Measurements from ENCODE around the gene FBXL15.

Gene FBXL15

DNA sequence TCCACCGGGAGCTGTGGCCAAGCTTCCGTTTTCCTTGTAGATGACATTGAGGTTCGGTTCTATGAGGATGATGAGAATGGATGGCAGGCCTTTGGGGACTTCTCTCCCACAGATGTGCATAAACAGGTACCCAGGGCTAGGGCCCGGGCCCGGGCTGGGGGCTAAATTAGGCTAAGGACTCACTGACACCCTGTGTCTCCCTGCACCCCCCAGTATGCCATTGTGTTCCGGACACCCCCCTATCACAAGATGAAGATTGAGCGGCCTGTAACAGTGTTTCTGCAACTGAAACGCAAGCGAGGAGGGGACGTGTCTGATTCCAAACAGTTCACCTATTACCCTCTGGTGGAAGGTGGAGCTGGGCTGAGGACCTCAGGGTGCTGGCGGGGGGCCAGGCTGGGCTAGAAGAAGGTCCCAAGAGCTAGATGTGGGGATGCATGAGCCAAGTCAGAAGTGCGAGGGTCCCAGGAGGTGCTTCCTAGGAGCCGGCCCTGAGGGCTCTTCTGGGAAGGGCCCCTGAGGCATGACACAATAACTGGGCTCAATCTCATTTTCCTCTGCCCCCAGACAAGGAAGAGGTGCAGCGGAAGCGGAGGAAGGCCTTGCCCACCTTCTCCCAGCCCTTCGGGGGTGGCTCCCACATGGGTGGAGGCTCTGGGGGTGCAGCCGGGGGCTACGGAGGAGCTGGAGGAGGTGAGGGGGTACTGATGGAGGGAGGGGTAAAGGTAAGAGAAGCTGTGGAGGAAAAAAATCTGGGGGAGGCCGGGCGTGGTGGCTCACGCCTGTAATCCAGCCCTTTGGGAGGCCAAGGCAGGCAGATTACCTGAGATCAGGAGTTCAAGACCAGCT lies 22.2 kb upstream of the FBXL15 start:
- DNase-seq (ENCODE audit: low read depth), result no peak

DNA sequence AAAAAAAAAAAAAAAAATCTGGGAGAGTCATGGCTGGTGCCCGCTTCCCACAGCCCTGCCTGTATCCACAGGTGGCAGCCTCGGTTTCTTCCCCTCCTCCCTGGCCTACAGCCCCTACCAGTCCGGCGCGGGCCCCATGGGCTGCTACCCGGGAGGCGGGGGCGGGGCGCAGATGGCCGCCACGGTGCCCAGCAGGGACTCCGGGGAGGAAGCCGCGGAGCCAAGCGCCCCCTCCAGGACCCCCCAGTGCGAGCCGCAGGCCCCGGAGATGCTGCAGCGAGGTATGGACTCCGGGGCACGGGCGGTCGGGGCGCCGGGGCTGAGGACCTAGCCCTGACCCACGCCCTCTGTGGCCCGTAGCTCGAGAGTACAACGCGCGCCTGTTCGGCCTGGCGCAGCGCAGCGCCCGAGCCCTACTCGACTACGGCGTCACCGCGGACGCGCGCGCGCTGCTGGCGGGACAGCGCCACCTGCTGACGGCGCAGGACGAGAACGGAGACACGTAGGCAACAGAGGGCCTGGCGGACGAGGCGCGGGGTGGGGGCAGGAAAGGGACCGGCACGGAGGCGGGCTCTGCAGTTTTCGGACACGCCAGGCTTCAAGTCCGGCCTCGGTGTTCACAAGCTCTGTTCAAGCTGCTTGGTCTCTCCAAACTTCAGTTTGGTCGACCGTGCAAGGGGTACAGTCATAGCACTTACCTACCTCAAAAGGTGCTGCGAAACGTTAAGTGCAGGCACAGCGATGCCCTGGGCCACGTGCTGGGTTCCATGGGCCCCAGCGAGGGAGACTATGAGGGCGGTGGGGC lies 21.2 kb upstream of the FBXL15 start:
- peak; percentile 68 for DNase-seq (ENCODE audit: low read depth)

DNA sequence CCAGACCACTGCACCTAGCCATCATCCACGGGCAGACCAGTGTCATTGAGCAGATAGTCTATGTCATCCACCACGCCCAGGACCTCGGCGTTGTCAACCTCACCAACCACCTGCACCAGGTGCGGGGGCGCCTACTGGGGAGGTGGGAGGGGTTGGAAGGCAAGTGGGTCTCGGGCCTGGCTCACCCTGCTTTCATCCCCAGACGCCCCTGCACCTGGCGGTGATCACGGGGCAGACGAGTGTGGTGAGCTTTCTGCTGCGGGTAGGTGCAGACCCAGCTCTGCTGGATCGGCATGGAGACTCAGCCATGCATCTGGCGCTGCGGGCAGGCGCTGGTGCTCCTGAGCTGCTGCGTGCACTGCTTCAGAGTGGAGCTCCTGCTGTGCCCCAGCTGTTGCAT lies 20.6 kb upstream of the FBXL15 start:
- no peak for DNase-seq (ENCODE audit: low read depth)

DNA sequence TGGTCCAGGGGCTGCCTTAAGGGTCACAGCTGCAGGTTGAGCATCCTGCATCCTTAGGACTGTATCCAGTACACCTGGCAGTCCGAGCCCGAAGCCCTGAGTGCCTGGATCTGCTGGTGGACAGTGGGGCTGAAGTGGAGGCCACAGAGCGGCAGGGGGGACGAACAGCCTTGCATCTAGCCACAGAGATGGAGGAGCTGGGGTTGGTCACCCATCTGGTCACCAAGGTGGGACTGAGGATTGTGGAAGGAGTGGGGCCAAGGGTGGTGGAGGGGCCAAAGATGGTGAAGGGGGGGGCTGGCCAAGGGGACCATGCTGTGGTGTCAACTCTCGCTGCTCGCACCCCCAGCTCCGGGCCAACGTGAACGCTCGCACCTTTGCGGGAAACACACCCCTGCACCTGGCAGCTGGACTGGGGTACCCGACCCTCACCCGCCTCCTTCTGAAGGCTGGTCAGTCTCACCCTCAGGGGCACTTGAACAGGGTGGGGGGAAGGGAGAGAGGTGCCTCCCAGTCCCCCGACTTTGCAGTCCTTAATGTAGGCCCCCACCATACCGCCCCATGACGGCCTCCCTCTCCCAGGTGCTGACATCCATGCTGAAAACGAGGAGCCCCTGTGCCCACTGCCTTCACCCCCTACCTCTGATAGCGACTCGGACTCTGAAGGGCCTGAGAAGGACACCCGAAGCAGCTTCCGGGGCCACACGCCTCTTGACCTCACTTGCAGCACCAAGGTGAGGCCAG lies 19.9 kb upstream of the FBXL15 start:
- DNase-seq (ENCODE audit: low read depth), result no peak

DNA sequence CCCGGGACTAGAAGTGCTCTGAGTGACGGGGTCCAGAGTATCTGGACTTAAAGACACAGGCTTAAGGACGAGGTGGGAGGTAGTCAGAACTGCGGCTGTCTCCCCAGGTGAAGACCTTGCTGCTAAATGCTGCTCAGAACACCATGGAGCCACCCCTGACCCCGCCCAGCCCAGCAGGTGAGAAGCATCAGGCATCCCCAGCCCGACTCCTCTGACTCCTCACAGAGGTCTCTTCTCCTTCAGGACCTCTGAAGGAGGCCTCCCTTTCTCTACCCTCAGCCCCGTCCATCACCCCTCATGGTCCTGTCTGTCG lies 19.3 kb upstream of the FBXL15 start:
- no peak for DNase-seq (ENCODE audit: low read depth)

DNA sequence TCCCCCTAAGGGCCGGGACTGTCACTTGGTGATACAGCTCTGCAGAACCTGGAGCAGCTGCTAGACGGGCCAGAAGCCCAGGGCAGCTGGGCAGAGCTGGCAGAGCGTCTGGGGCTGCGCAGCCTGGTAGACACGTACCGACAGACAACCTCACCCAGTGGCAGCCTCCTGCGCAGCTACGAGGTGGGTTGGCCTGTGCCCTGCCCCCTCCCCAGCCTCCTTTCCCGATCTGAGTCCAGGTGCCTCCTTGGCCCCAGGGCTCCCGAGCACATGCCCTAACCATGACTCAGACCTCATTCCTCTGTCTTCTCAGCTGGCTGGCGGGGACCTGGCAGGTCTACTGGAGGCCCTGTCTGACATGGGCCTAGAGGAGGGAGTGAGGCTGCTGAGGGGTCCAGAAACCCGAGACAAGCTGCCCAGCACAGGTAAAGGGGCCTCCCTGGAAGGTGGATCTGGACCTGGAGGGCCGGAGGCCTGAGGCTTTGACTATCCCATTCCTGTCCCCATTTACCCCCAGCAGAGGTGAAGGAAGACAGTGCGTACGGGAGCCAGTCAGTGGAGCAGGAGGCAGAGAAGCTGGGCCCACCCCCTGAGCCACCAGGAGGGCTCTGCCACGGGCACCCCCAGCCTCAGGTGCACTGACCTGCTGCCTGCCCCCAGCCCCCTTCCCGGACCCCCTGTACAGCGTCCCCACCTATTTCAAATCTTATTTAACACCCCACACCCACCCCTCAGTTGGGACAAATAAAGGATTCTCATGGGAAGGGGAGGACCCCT lies 18.7 kb upstream of the FBXL15 start:
- DNase-seq (ENCODE audit: low read depth), result no peak

DNA sequence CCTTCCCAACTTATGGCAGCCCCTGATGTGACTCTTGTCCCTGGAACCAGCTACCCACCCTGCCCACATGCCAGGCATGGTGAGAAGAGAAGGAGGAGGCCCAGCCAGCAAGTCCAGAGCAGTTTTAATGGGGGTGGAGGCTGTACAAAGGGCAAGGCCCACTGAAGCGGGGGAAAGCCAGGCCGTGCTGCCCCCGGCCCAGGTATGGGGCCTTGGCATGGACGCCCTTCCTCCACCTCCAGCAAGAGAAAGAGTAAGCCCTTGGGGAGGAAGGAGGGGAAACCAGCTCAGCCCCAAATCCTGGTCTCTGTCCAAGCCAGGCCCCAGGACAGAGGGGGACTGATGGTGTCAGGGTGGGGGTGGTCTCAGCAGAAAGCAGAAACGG lies 18.1 kb upstream of the FBXL15 start:
- no peak for DNase-seq (ENCODE audit: low read depth)

DNA sequence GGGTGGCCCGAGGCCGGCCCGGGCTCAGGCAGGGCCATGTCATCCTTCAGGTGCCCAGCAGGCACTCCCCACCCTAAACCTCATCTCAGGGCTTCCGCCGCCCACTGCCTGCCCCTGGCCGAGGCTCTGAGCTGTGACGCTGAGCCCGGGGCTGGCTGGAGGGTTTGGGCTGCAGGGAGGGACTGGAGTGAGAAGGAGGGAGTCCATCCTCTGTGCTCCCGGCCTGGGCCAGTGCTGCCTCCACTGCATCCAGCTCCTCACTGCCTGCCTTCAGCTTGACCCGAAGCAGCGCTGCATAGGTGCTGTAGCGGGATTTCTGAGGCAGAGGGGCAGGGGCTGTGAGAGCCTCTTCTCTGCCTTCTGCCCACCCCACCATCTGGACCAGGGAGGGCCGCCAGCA lies 17.5 kb upstream of the FBXL15 start:
- no peak for DNase-seq (ENCODE audit: low read depth)

DNA sequence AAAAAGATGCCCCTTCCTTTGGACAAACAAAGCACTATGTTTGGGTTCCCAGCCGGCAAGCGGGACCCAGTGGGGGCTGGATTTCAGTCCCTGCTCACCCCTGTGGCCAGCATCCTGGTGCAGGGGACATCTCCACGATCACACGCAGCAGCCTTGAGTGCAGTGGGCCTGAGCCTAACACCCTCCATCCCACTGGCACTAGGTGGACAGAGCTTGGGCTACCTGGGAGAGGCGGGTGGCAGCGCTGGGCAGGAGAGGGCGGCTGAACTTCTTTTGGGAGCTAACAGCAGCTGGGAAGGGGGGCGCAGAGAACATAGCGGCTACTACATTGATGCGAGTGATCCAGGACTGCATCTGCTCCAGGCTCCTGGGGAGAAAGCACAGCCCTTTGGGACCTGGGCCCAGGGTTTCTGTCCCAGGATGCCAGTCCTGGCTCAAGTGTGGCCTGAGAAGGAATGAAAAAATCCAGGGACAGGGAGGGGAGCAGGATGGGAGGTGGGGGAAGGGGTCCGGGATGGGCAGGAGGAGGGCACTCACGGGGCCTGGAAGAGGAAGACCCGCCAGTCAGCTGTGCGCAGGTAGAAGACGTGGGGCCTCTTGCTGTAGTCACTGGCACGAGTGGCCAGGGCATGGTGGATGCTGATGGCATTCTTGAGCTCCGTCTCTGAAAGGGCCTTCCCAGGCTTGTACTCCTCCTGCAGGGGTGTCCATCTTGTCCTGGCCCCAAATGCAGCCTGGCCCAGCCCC lies 16.1 kb upstream of the FBXL15 start:
- DNase-seq (ENCODE audit: low read depth), result no peak

DNA sequence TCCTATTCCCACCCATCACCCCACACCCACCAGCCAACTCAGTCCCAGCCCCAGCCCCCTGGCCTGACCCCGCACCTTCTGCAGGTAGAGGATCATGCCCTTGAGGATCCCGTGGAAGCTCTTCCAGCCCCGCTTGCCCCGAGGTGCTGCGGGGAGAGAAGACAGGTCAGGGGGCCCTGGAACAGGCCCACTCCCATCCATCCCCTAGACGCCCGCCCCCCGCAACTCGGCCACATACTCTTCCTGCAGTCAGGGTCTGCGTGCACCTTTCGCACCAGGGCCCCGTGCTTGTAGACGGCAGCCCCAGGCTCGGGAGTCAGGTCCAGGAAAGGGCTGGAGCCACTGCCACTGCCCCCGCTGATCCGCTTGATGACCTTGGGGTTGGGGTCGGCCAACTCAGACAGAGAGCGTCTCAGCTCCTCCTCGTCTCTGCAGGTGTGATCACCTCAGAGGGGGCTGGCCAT lies 15.5 kb upstream of the FBXL15 start:
- DNase-seq (ENCODE audit: low read depth), result no peak

DNA sequence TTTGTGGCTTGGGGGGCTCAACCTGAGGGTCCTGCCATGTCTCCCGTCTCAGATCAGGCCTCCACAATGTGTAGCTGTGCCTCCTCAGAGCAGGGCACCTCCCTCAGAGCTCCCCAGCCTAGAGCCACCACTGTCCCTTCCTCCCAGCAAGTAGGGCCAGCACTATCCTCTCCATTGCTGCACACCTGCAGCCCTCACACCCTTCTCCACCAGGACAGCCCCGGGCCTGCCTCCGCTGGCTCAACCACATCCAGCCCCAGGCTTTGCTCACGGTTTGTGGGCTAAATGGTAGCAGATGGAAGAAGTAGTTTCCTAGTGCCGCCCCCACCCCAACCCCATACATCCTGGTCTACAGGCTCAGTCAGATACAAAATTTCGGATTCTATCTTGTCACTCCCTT lies 15.0 kb upstream of the FBXL15 start:
- DNase-seq (ENCODE audit: low read depth), result no peak

DNA sequence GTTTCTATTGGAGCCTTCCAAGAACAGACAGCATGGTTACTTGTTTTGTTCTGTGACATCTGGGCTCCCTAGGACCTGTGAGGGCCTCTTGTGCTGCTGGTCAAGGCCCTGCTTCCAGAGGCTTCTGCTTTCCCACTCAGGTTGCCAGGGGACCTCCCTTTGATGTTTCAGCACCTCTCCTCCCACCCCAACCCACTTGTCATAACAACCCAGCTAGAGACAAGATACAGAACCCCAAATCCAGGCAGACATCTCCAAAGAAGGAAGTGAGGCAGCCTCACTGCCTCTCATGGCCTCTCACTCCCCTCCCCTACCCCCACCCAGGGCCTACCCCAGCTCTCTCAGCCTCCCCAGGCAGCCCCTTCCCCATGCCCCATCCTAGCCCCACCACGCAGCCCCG lies 13.8 kb upstream of the FBXL15 start:
- DNase-seq (ENCODE audit: low read depth), result no peak

DNA sequence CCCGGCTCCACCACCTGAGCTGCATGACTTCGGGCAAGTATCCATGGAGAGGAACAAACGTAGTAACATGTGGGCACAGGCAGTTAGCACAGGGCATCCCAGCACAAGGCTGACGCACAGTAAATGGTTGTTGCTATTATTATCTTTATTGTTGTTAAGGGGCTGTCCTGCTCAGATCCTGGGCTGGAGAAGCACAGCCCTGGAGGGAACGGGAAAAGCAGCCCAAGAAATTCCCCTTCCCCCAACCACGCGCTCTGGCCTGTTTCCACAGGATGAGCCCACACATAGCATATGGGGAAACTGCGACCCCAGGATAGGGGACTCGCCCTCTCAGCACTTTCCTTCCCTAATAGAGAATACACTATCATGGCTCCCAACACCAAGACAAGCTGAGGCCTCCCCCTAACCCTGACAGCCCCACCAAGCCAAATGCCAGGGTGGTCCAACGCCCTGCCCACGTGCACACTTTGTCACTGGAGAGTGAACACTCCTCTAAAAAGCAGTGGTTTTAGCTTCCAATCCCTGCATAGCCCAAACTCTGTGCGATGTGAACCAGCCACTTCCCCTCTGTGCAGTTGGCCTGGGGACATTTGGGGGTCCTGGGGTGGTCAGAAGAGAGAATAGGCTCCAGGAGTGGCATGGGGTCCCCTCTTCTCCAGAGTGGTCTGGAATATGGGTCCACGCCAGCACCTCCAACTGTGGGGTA lies 13.1 kb upstream of the FBXL15 start:
- no peak for DNase-seq (ENCODE audit: low read depth)

DNA sequence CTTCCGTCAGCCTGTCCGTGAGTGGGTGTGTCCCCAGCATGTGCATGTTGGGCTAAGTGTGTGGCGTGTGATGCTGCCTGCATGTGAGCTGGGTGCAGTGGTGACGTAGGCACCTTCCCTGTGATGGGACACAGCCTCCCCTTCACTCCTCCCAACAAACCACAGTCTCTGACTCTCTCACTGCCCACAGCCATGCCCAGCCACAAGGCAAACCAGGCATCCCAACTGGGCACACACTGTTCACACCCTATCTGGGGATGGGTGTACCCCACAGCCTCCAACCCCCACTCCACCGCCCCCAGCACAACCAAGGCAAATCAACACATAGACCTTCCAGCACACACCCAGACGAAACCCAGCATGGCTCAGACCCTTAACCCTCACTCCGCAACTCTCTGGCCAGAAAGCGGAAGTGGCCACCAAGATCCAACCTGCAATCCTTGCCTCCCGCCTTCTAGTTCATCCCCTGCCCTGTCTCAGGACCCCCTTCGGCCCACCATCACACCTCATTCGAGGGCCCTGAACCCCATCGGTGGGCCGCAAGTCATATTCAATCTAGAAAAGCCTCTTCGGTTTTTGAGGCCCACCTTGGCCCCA lies 12.4 kb upstream of the FBXL15 start:
- DNase-seq (ENCODE audit: low read depth), result no peak

DNA sequence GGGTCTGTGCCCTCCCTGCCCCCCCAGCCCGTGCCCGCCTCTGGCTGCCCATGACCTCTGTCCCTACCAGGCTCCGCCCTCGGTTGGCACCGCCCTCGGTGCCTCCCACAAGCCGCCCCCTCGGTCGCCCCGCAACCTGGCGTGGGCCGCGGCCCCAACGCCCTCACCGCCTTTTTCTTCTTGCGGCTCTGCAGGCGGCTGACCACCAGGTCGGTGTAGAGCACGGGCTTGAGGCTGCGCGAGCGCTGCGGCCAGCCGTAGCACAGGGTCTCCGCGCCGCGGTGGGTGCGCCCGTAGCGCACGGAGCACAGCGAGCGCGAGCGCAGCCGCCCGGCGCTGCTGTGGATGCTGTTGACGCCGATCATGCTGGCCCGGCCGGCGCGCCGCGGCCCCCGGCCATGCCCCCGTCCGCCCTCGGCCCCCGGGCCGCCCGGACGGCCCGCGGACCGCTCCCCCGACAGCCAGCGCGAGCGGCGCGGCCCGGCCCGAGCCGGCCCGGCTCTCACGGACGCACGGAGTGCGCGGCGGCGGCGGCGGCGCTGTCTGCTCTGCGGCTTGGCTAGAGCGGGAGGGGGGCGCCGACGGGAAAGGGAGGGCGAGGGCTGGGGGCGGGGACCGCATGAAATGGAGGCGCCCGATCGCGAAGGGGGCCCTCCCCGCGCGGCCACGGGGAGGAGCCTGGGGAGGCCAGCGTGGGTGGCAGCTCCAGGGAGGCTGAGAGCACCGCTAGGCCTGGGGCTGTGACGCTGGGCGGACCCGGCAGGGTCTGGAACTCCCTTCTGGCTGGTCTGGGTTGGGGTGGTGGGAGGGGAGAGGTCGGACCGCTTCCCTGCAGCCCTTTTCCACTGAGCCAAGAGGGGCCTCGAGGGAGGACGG lies 11.7 kb upstream of the FBXL15 start:
- no peak for DNase-seq (ENCODE audit: low read depth)

DNA sequence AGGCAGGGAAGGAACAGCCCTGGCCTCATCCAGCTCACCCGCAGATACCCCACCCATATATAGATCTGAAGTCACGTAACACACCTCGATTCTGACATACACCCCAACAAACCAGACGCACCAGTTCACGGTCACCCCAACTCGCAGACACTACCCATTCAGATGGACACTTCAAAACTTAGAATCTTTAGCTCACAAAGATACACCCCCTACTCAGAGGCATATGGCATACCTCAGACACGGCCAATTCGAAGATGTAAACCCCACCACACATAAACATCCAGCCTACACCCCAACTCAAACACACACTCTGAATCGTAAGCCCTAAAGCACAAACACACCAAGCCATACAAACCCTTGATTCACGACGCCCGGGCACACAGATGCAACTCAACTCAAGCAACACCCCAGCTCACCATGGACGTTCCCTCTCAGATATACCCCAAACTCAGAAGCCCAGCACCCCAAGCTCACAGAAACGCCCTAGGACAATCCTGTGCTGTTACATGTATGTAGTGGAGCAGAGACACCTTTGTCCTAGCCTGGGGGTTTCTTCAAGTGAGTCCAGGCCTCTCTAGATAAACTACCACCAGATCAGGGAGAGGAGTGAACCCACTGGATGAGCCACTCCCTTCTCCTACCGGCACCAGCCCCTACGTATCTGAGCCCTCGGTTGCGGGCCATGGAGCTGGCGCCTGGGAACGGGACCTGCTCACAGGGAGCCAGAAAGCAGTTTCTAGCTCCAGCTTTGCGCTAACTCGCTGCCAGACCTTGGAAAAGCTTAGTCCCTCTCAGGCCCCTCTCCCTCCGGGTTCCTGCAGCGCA lies 10.8 kb upstream of the FBXL15 start:
- DNase-seq (ENCODE audit: low read depth), result no peak

DNA sequence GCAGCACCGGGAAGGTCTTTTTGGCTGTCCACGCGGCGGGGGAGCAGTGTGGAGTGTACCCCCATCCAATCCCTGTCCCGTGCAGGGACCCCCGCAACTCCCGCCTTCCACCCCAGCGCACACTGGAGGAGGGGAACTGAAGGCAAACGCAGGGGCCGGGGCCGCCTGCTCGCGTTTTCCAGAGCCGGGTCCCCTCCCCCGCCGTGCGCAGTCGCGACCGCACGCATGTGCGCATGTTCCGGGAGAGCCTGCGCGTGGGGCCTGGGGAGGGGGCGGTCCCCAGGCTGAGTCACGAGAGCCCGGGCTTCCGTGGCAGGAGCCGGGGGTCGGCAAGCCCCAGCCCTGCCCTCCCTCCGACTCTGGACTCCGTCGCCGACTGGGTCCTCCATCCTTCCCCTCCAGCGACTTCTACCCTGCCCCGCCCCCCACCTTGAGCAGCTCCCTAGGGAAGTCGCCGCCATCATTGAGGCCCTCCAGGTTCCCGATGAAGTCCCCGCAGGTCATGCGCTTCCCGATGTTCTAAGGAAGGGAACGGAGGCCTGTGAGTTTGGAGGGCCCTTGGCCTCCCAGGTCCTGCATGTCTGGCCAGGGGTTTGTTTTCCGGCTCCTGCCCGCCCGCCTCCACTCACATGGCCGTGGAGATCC lies 10.1 kb upstream of the FBXL15 start:
- DNase-seq (ENCODE audit: low read depth), result no peak

Data from fibroblast of the conjunctiva (primary cell).